Measurements from ENCODE around the gene TMEM187. TPM values are rescaled to one million over a fixed set of nuclear protein-coding genes. Genes with fewer than 3 reads are reported as not detected.

TMEM187 gene
- polyA plus RNA-seq, 1 experiment, result 3.2 TPM

DNA sequence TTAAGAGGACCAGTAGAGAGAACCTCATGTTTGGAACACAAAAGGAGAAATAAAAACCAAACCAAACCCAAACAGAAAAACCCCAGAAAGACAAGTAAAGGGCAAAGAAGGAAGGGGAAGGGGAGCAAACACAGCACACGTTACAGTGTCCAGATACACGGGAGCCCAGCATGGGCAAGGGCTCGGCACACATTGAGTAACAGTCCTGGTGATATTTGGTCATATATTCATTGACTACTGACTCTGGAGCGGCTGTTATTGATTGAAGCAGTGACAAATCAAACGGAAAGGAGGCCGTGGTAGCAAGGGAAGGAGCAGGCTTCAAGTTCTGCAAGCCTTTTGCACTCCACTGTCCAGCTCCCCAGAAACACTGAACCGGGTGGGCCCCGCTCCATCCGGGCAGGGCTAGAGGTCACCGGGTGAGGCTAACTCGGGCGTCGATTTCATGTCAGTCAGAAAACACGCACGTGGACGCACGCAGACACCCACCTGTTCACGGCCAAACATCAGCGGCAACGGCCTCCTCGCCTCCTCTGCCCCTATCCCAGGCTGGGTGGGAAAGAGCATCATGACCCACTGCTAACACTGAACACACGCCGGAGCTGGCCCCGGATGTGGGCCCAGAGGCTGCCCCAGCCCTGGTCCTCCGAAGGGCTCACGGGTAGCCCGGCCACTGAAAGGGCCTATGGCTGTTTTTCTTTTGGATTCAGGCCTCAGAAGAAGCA is 50.9 kb downstream of the TMEM187 start:
- Histone ChIP-seq H3K27ac (ENCODE audit: low read depth, low read length) (peak overlapping the region; percentile 31), H3K27me3 (ENCODE audit: control insufficient read depth, insufficient read depth, low read length) (no peaks in the 10 kb centered on the region), H3K4me3 (ENCODE audit: low read depth, low read length) (no peak overlapping the region), H3K9me3 (ENCODE audit: control insufficient read depth, insufficient read depth, low read length) (no peaks in the 10 kb centered on the region)
- TF ChIP-seq, protein P1, sequence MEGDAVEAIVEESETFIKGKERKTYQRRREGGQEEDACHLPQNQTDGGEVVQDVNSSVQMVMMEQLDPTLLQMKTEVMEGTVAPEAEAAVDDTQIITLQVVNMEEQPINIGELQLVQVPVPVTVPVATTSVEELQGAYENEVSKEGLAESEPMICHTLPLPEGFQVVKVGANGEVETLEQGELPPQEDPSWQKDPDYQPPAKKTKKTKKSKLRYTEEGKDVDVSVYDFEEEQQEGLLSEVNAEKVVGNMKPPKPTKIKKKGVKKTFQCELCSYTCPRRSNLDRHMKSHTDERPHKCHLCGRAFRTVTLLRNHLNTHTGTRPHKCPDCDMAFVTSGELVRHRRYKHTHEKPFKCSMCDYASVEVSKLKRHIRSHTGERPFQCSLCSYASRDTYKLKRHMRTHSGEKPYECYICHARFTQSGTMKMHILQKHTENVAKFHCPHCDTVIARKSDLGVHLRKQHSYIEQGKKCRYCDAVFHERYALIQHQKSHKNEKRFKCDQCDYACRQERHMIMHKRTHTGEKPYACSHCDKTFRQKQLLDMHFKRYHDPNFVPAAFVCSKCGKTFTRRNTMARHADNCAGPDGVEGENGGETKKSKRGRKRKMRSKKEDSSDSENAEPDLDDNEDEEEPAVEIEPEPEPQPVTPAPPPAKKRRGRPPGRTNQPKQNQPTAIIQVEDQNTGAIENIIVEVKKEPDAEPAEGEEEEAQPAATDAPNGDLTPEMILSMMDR (IDR thresholded peaks at IDR 0.05; ENCODE audit: low read depth, low read length), result no peak
- POLR2A ChIA-PET, result no interaction called here
- no peak for DNase-seq (ENCODE audit: low read depth, low spot score)
- CTCF ChIA-PET, result no interaction called here

DNA sequence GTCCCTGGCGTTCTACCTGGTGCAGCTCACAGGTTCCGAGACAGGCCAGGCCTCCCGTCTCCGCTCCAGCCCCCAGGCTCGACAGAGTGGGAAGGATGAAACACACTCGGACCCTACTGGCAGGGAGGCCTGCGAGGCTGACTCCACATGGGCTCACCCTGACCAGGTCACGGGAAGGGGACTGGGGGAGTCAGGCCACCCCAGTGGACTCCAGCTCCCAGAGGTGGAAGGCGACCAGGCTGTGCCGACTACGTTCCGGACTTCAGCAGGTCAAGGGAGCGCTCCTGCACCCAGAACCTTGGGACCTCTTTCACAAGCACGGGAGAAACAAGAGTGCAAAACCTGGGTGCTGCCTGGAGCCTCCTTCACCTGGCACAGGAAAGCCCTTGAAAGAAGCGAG is 51.7 kb downstream of the TMEM187 start:
- no peak for DNase-seq (ENCODE audit: low read depth, low spot score)
- Histone ChIP-seq H3K9me3 (ENCODE audit: control insufficient read depth, insufficient read depth, low read length) (no peaks in the 10 kb centered on the region), H3K4me3 (ENCODE audit: low read depth, low read length) (no peak overlapping the region), H3K27ac (ENCODE audit: low read depth, low read length) (no peak overlapping the region), H3K27me3 (ENCODE audit: control insufficient read depth, insufficient read depth, low read length) (no peaks in the 10 kb centered on the region)
- POLR2A ChIA-PET, result no interaction called here
- TF ChIP-seq, protein P1 (IDR thresholded peaks at IDR 0.05; ENCODE audit: low read depth, low read length), result no peak
- CTCF ChIA-PET, result no interaction called here

DNA sequence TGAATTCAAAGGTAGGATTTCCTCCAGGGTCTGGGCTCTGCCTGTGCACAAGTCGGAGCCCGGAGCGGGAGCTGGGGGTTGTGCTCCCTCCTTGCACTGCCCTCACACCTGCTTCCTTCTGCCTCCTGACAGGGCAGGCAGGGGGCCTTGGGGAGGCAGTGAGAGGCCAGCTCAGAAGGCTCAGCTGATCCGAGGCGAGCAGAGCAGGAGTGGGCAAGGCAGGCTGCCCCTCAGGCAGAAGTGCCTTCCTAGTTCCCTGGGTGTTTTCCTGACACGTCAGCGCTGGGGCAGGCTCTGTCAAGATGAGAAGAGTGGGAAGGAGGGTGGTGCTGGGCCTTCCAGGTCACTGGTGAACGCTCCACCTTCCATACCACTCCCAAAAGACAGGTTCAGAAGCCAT is 52.7 kb downstream of the TMEM187 start:
- ChIA-PET CTCF (no interaction called here), POLR2A (no interaction called here)
- DNase-seq (ENCODE audit: low read depth, low spot score), result no peak
- H3K27ac ChIP-seq (ENCODE audit: low read depth, low read length), result no peak overlapping the region
- no peaks in the 10 kb centered on the region for H3K9me3 ChIP-seq (ENCODE audit: control insufficient read depth, insufficient read depth, low read length)
- TF ChIP-seq, protein P1 (IDR thresholded peaks at IDR 0.05; ENCODE audit: low read depth, low read length), result no peak
- H3K27me3 ChIP-seq (ENCODE audit: control insufficient read depth, insufficient read depth, low read length), result no peaks in the 10 kb centered on the region
- no peak overlapping the region for H3K4me3 ChIP-seq (ENCODE audit: low read depth, low read length)

DNA sequence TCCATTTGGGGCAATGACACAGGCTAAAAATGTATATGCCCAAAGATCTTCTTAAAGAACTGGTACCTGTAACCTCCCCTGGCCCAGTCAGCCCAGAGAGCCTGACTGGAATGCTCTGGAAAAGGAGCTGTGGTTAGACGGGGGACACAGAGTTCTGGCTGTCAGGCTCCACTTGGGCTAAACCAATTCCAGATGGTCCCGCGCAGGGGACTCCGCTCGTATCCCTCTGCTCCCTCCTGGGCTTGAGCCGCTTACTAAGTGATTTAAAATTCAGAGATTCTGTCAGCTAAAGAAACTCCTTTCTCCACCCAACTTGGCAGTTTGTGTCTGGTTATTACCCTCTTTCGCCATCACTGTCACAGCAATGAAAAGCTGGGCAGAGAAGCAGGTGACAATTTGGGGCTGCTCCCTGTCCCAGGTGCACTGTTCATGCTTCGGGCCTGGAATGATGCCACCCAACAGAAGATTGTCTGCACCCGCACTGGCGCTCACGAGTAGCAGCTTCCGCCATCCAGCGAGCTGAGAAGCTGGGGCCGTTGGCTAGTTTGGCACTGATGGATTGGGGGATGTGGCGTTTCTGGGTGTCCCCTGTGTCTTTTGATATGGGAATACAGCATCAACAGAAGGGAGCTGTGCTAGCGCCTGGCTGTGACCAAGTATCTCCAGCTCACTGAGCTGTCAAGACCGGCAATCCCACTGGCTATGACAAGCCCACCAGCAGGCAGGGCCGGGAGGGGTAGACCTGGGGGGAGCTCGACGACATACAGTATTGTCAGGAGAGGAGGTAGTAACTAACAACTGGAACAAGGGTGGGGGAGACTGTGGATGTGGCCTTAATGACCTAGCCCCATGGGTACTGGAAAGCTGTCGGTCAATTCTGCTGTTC is 53.8 kb downstream of the TMEM187 start:
- Histone ChIP-seq H3K27ac (ENCODE audit: low read depth, low read length) (no peak overlapping the region), H3K4me3 (ENCODE audit: low read depth, low read length) (no peak overlapping the region), H3K9me3 (ENCODE audit: control insufficient read depth, insufficient read depth, low read length) (no peaks in the 10 kb centered on the region), H3K27me3 (ENCODE audit: control insufficient read depth, insufficient read depth, low read length) (no peaks in the 10 kb centered on the region)
- ChIA-PET CTCF (no interaction called here), POLR2A (no interaction called here)
- TF ChIP-seq, protein P1 (IDR thresholded peaks at IDR 0.05; ENCODE audit: low read depth, low read length), result no peak
- no peak for DNase-seq (ENCODE audit: low read depth, low spot score)

DNA sequence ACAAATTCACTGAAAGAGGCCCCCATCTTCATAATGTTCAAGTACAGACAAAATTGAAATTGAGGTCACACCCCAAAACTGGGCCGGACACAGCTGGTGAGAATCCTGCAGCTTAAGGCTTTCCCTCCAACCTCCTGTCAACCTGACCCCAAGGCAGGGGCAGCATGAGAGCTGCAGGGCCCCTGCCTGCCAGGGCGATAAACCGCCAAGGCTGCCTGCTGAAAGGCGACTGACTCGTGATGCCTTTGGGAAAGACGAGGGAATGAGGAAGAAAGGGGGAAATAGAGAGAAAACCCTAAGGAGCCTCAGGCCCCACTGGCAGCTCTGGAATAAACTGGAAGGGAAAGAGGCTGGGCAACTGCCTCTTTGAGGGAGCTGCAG is 54.5 kb downstream of the TMEM187 start:
- TF ChIP-seq, protein P1 (IDR thresholded peaks at IDR 0.05; ENCODE audit: low read depth, low read length), result no peak
- ChIA-PET CTCF (no interaction called here), POLR2A (no interaction called here)
- Histone ChIP-seq H3K4me3 (ENCODE audit: low read depth, low read length) (no peak overlapping the region), H3K9me3 (ENCODE audit: control insufficient read depth, insufficient read depth, low read length) (no peaks in the 10 kb centered on the region), H3K27ac (ENCODE audit: low read depth, low read length) (no peak overlapping the region), H3K27me3 (ENCODE audit: control insufficient read depth, insufficient read depth, low read length) (no peaks in the 10 kb centered on the region)
- no peak for DNase-seq (ENCODE audit: low read depth, low spot score)
